IPS-11a (cell line): ENCODE results near the gene ADAMTS13.
A peak's percentile ranks its signal among the peaks of the same experiment; 100 is the strongest.

ENCODE experiments used
- H3K4me3 ChIP-seq: one replicate; pipeline ENCODE4 v1.5.1; 2013; ENCODE audit warnings: low read depth, low read length, control low read depth

ADAMTS13 gene

GRCh38 chr9:133453651-133454050 is 31.5 kb downstream of the ADAMTS13 start:
- H3K4me3 ChIP-seq, result no peak overlapping the region

GRCh38 chr9:133454325-133454724 is 32.2 kb downstream of the ADAMTS13 start:
- H3K4me3 ChIP-seq, result no peak overlapping the region

- H3K4me3 ChIP-seq, result no peak overlapping the region
These were observed 32.9 kb downstream of the ADAMTS13 start for GRCh38 chr9:133454943-133455673.

GRCh38 chr9:133455936-133456335 is 33.8 kb downstream of the ADAMTS13 start:
- H3K4me3 ChIP-seq, result no peak overlapping the region

GRCh38 chr9:133456409-133456808 is 34.2 kb downstream of the ADAMTS13 start:
- H3K4me3 ChIP-seq, result no peak overlapping the region

GRCh38 chr9:133457233-133457632 is 35.1 kb downstream of the ADAMTS13 start:
- no peak overlapping the region for H3K4me3 ChIP-seq

GRCh38 chr9:133457748-133458147 is 35.6 kb downstream of the ADAMTS13 start:
- no peak overlapping the region for H3K4me3 ChIP-seq

GRCh38 chr9:133458643-133459312 is 36.6 kb downstream of the ADAMTS13 start:
- peak overlapping the region; percentile 24 for H3K4me3 ChIP-seq

GRCh38 chr9:133459476-133460404 is 37.6 kb downstream of the ADAMTS13 start, which contains the start of gene CACFD1:
Gene CACFD1 (plus strand): TSS chr9:133459978. CDS start chr9:133460067, 89 bp downstream.
- peak within 1 kb of the TSS; percentile 69 for H3K4me3 ChIP-seq

- H3K4me3 ChIP-seq, result peak overlapping the region; percentile 40
These were observed 38.4 kb downstream of the ADAMTS13 start for GRCh38 chr9:133460405-133461175.

GRCh38 chr9:133461975-133462374 is 39.8 kb downstream of the ADAMTS13 start:
- H3K4me3 ChIP-seq, result no peak overlapping the region

GRCh38 chr9:133463234-133463863 is 41.2 kb downstream of the ADAMTS13 start:
- H3K4me3 ChIP-seq, result no peak overlapping the region

GRCh38 chr9:133463864-133464615 is 41.9 kb downstream of the ADAMTS13 start:
- H3K4me3 ChIP-seq, result no peak overlapping the region

- H3K4me3 ChIP-seq, result no peak overlapping the region
These were observed 42.5 kb downstream of the ADAMTS13 start for GRCh38 chr9:133464638-133465037.

GRCh38 chr9:133465984-133466383 is 43.8 kb downstream of the ADAMTS13 start:
- H3K4me3 ChIP-seq, result no peak overlapping the region

GRCh38 chr9:133467101-133467500 is 44.9 kb downstream of the ADAMTS13 start:
- no peak overlapping the region for H3K4me3 ChIP-seq

GRCh38 chr9:133468374-133468773 is 46.2 kb downstream of the ADAMTS13 start:
- H3K4me3 ChIP-seq, result no peak overlapping the region

- H3K4me3 ChIP-seq, result no peak overlapping the region
These were observed 46.7 kb downstream of the ADAMTS13 start for GRCh38 chr9:133468777-133469421.

GRCh38 chr9:133470427-133470924 is 48.3 kb downstream of the ADAMTS13 start:
- H3K4me3 ChIP-seq, result no peak overlapping the region
